ENCODE data around the gene MMP25. TPM values are rescaled to one million over a fixed set of nuclear protein-coding genes. Genes with fewer than 3 reads are reported as not detected.

The MMP25 gene
- polyA plus RNA-seq, 1 experiment: not detected

GRCh38 chr16:3089717-3090592 is 43.6 kb downstream of the MMP25 start:
- H3K27me3 ChIP-seq (ENCODE audit: control insufficient read depth, insufficient read depth, low read length): peaks cover 31% of the 10 kb centered on the region
- DNase-seq (ENCODE audit: low read depth, low spot score): no peak
- no peaks in the 10 kb centered on the region; the same call in 1 of the 2 replicates for H3K9me3 ChIP-seq (ENCODE audit: control insufficient read depth, insufficient read depth, low read length)
- CTCF ChIA-PET: no interaction called here
- no peak overlapping the region for H3K4me3 ChIP-seq (ENCODE audit: low read depth, low read length)
- POLR2A ChIA-PET: no interaction called here
- no peak overlapping the region for H3K27ac ChIP-seq (ENCODE audit: low read depth, low read length)
- TF ChIP-seq, protein P1, sequence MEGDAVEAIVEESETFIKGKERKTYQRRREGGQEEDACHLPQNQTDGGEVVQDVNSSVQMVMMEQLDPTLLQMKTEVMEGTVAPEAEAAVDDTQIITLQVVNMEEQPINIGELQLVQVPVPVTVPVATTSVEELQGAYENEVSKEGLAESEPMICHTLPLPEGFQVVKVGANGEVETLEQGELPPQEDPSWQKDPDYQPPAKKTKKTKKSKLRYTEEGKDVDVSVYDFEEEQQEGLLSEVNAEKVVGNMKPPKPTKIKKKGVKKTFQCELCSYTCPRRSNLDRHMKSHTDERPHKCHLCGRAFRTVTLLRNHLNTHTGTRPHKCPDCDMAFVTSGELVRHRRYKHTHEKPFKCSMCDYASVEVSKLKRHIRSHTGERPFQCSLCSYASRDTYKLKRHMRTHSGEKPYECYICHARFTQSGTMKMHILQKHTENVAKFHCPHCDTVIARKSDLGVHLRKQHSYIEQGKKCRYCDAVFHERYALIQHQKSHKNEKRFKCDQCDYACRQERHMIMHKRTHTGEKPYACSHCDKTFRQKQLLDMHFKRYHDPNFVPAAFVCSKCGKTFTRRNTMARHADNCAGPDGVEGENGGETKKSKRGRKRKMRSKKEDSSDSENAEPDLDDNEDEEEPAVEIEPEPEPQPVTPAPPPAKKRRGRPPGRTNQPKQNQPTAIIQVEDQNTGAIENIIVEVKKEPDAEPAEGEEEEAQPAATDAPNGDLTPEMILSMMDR (IDR thresholded peaks at IDR 0.05; ENCODE audit: low read depth, low read length): no peak

- DNase-seq (ENCODE audit: low read depth, low spot score): no peak
- Histone ChIP-seq H3K4me3 (ENCODE audit: low read depth, low read length) (no peak overlapping the region), H3K27ac (ENCODE audit: low read depth, low read length) (no peak overlapping the region), H3K9me3 (ENCODE audit: control insufficient read depth, insufficient read depth, low read length) (no peaks in the 10 kb centered on the region; the same call in 1 of the 2 replicates), H3K27me3 (ENCODE audit: control insufficient read depth, insufficient read depth, low read length) (peaks cover 33% of the 10 kb centered on the region)
- POLR2A ChIA-PET: no interaction called here
- CTCF ChIA-PET: no interaction called here
- TF ChIP-seq, protein P1 (IDR thresholded peaks at IDR 0.05; ENCODE audit: low read depth, low read length): no peak
These were observed 45.2 kb downstream of the MMP25 start for GRCh38 chr16:3091551-3091950.

DNA sequence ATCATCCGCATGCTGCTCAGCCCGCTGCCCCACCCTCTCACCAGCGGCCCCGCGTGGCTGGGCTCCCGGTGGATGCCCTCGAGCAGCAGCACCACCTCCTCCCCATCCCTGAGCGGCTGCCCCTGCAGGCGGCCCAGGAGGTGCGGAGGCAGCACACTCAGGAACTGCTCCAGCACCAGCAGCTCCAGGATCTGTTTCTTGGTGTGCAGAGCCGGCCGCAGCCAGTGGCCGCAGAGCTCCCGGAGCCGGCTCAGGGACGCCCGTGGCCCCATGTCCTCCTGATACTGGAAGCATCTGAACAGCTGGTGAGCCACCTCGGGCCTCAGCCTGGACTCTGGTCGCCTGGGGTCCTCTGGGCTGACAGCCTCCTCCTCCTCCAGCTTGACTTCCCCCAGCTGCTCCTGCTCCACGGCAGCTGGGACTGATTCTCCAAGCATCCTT is 46.2 kb downstream of the MMP25 start:
- ChIA-PET POLR2A (no interaction called here), CTCF (interaction anchor here (0.6 kb wide), 1 partner anchor 9 kb away, joined by 5 read pairs; no protein-coding TSS in a partner anchor)
- no peak for DNase-seq (ENCODE audit: low read depth, low spot score)
- TF ChIP-seq, protein P1 (IDR thresholded peaks at IDR 0.05; ENCODE audit: low read depth, low read length): no peak
- Histone ChIP-seq H3K9me3 (ENCODE audit: control insufficient read depth, insufficient read depth, low read length) (no peaks in the 10 kb centered on the region; the same call in 1 of the 2 replicates), H3K27me3 (ENCODE audit: control insufficient read depth, insufficient read depth, low read length) (peaks cover 31% of the 10 kb centered on the region), H3K27ac (ENCODE audit: low read depth, low read length) (no peak overlapping the region), H3K4me3 (ENCODE audit: low read depth, low read length) (no peak overlapping the region)

DNA sequence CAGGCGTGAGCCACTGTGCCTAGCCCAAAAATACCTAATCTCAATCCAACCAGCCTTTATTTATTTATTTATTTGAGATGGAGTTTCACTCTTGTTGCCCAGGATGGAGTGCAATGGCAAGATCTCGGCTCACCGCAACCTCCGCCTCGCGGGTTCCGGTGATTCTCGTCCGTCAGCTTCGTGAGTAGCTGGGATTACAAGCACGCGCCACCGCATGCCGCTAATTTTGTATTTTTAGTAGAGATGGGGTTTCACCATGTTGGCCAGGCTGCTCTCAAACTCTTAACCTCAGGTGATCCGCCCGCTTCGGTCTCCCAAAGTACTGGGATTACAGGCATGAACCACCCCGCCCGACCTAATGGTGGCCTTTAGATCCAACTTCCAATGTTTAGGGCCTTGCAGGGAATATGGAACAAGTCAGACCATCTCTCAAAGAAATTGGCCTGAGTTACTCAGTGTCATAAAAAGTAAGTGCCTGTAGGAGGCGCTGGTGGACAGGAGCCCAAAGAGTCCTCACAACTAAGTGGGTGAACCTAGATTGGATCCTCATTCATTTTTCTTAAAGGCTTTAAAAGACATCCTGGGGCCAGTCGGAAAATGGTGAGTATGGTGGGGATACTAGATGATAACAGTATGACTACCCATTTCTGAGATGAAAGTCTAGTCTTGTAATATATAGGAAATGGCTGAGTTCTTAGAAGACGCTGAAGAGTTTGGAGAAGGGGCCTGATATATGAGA is 48.1 kb downstream of the MMP25 start:
- H3K4me3 ChIP-seq (ENCODE audit: low read depth, low read length): no peak overlapping the region
- CTCF ChIA-PET: no interaction called here

More for the DNA sequence above, 48.1 kb downstream of the MMP25 start:
- no peak overlapping the region for H3K27ac ChIP-seq (ENCODE audit: low read depth, low read length)
- TF ChIP-seq, protein P1 (IDR thresholded peaks at IDR 0.05; ENCODE audit: low read depth, low read length): peak; percentile 50
- POLR2A ChIA-PET: interaction anchor here (0.7 kb wide), 1 partner anchor 1630 kb away, joined by 3 read pairs; no protein-coding TSS in a partner anchor
- DNase-seq (ENCODE audit: low read depth, low spot score): no peak
- H3K9me3 ChIP-seq (ENCODE audit: control insufficient read depth, insufficient read depth, low read length): no peaks in the 10 kb centered on the region; the same call in 1 of the 2 replicates
- peaks cover 44% of the 10 kb centered on the region for H3K27me3 ChIP-seq (ENCODE audit: control insufficient read depth, insufficient read depth, low read length)

All from AG04450 (cell line).